Kidney glomerular epithelial cell (primary cell): ENCODE data around the gene MAMLD1.

Experiments
- DNase-seq: peaks from one replicate; lab custom pipeline; 2025; lab: John Stamatoyannopoulos, UW

The MAMLD1 gene

GRCh38 chrX:150352581-150352980 lies 10.5 kb upstream of the MAMLD1 start:
- no peak for DNase-seq

- no peak for DNase-seq
Measured at GRCh38 chrX:150355913-150356312, 7.2 kb upstream of the MAMLD1 start.

- no peak for DNase-seq
Measured at GRCh38 chrX:150357790-150358189, 5.3 kb upstream of the MAMLD1 start.

GRCh38 chrX:150358651-150359050 lies 4.5 kb upstream of the MAMLD1 start:
- no peak for DNase-seq

- no peak for DNase-seq
Measured at GRCh38 chrX:150360331-150360730, 2.8 kb upstream of the MAMLD1 start.

- peak; percentile 5 for DNase-seq
Measured at GRCh38 chrX:150361070-150361776, 1.9 kb upstream of the MAMLD1 start.

- no peak for DNase-seq
Measured at GRCh38 chrX:150361777-150362351, 1.3 kb upstream of the MAMLD1 start.

GRCh38 chrX:150363561-150364346 lies 637 bp downstream of the MAMLD1 start:
- DNase-seq: no peak

- no peak for DNase-seq
Measured at GRCh38 chrX:150364347-150365050, 1.4 kb downstream of the MAMLD1 start.

- no peak for DNase-seq
Measured at GRCh38 chrX:150365051-150365989, 2.2 kb downstream of the MAMLD1 start.

- peak; percentile 19 for DNase-seq
Measured at GRCh38 chrX:150365990-150366911, 3.1 kb downstream of the MAMLD1 start.

GRCh38 chrX:150366951-150367545 lies 3.9 kb downstream of the MAMLD1 start:
- DNase-seq: peak; percentile 47

GRCh38 chrX:150370589-150371312 lies 7.6 kb downstream of the MAMLD1 start:
- DNase-seq: no peak

GRCh38 chrX:150371877-150372276 lies 8.8 kb downstream of the MAMLD1 start:
- DNase-seq: no peak

- no peak for DNase-seq
Measured at GRCh38 chrX:150372280-150372679, 9.2 kb downstream of the MAMLD1 start.

- DNase-seq: no peak
Measured at GRCh38 chrX:150372756-150373155, 9.6 kb downstream of the MAMLD1 start.

GRCh38 chrX:150375243-150375770 lies 12.2 kb downstream of the MAMLD1 start:
- no peak for DNase-seq

- DNase-seq: no peak
Measured at GRCh38 chrX:150377005-150377404, 13.9 kb downstream of the MAMLD1 start.

GRCh38 chrX:150405006-150405405 lies 41.9 kb downstream of the MAMLD1 start:
- DNase-seq: no peak
